Spleen (tissue), 7 donors: Measurements from ENCODE around the gene EIF2D.

Source experiments
- CTCF ChIP-seq, 11 experiments: fragments of 200-600 bp in 7 of 11; fragments of 450-650 bp in 4 of 11; sonication (generic) in 4 of 11; IDR thresholded peaks in 8 of 11; conservative IDR thresholded peaks in 3 of 11; 1 replicate in 7 of 11; 2 replicates in 4 of 11; pipeline versions ENCODE4 v1.4.0 to v1.8.0; 2016 to 2021; ENCODE audit warnings: antibody characterized with exemption in 11 of 11, inconsistent platforms in 4 of 11, mild to moderate bottlenecking in 1 of 11
- POLR2A ChIP-seq, 3 donors: fragments of 450-650 bp; IDR thresholded peaks; one replicate each; pipeline ENCODE4 v1.5.1; 2017; ENCODE audit warnings: antibody characterized with exemption in 3 of 3, mild to moderate bottlenecking in 1 of 3
- POLR2AphosphoS5 ChIP-seq, 3 donors: sonication (generic); formaldehyde crosslinking; IDR thresholded peaks; one replicate each; pipeline ENCODE4 v1.5.1; 2017; ENCODE audit warnings: antibody characterized with exemption in 3 of 3
- donor health status: DM: no; HTN: no; CAD: no; lungs with moderate emphysema.
- donor health status: DM: no; HTN: no; CAD: no.
- donor health status: DM: no; HTN: no; CAD: no.

GRCh38 chr1:206660136-206660535 lies 47.9 kb upstream of the EIF2D start:
- no peak for TF ChIP-seq CTCF (IDR thresholded peaks at IDR 0.05 in 8 of 11, conservative IDR thresholded peaks at IDR 0.05 in 3 of 11)
- no peak for TF ChIP-seq POLR2A (IDR thresholded peaks at IDR 0.05)
- no peak for TF ChIP-seq POLR2AphosphoS5 (IDR thresholded peaks at IDR 0.05)
